HuH-7.5 (cell line): Measurements from ENCODE around the gene TBC1D22A.

Experiments used
- DNase-seq: peaks from one replicate; pipeline ENCODE4 v3.0.0; 2011; ENCODE audit warnings: low spot score

The TBC1D22A gene

DNA sequence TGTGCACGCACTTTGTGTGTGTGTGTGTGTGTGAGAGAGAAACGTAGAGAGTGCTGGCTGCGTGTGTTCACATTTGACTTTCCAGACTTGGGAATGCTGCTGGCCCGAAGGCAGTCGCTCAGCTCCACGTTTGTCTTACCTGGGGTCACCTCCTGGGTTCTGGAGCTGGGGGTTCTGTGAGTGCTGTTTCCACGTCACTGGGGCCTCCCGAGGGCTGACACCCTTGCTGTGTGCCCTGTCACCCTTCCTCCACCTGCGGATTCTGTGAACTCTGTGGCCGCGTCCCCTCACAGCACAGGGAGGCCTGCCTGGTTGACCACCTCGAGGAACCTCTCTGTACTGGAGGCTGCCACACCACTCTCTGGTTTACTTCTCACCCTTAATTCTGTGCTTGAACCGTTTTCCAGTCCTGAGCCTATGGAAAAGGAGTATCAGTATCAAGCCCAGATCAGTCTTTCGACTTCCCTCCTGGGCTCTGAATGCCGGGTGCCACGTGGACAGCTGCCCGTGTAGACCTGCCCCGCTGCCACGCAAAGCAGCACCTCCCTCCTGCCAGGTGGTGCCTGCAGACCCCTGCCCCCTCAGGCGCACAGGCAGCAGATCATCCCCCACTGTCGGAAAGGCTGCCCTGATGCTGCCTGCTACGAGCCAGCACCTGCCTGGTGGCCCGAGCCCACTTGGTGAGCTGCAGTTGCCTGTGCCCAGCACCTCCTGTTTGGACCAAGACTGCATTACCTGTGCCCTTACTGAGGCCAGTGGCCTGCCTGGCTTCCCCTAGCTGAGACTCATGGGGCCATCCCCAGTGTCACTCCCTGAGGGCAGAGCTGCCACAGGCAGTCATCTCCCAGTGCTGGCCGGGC is 233.3 kb downstream of the TBC1D22A start:
- DNase-seq: no peak

DNA sequence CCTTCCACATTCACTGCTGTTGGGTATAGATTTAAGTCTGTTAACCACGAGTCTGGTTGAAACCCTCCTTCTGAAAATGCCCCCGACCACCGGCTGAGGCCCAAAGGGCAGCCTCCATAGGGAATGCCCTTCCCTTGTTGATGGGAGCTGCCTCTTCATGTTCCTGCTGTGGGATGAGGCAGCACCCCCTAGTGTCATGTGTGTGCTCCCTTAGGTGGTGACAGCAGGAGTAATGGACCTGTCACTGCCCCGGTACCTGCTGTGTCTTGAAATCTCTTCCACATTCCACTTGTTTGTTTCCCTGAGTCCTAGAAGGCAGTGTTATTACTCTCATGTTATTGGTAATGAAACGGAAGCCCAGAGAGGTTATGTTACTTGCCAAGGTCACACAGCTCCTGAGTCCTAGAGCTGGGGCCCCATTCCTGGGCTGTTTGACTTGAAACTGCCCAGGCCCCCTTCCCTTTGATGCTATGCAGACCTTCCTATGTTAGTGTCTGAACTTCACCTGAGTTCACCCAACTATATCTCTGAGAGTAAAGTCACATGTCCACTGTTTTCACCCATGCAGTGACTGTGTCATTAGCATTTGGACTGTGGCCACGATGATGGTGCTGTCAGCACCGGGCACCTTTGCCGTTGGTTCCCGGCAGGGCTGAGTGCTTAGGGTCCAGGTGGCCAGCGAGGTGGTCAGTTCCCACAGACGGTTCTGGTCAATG is 234.3 kb downstream of the TBC1D22A start:
- peak; percentile 58 for DNase-seq

DNA sequence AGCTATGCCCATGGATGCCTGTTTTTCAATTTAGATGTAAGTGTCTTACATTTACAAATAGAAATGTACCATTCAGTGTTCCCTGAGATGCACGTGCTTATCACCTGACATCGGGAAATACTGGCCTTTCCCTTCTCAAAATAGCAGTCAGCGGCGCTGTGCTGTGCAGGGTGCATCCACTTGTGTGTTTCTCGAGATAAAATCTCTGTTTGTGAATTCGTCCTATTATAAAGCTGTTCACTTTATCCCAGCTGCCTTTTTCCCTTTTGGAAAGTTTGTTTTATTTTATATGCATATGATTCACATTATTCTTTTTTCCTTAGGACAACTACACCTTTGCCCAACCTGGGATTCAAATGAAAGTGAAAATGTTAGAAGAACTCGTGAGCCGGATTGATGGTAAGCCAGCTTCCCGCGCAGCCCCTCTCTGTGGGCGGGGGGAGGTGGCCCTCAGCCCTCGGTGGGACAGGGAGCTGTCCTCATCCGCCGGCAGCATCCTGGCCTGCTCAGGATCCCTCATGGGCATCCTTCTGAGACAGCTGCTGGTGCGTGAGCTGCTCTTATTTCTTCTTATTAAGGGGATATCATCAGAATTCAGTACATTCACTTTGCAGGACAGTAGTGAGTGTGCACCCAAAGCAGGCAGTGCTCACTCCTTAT is 235.0 kb downstream of the TBC1D22A start:
- DNase-seq: no peak

DNA sequence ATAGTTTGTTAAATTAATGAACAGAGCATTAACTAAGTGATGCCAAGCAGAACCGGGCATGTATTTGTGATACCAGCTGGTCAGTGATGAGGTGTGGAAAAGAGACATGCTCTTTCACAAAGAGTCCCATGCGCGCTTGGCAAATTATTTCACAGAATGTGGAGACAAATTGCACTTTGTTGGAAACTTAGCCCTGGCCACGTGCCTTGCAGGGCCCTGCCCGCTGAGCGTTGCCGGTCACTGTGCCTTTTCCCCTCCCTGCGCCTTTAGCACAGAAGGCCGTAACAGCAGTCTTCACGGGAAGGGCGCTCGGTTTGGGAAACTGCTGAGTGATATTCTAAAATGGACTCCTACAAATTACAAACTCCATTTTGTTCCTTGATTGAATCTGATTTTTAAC is 235.9 kb downstream of the TBC1D22A start:
- no peak for DNase-seq

DNA sequence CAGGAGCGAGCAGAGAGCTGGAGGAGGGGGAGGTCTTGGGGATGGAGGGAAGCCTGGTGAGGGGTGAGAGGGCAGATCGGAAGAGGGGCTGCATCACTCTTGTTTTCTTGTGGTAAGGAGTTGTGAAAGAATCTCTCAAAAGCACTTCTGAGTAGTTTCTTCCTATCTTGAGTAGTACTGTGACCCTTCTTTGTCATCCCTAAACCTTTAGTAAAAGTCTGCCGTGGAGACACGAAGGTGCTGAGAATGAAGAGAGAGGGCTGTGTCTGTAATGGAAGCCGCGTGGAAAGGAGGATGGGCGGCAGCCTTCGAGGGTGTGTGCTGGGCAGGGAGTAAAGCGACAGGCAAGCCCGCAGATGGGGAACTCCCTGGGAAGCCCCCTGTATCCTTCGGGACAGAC is 237.8 kb downstream of the TBC1D22A start:
- no peak for DNase-seq

DNA sequence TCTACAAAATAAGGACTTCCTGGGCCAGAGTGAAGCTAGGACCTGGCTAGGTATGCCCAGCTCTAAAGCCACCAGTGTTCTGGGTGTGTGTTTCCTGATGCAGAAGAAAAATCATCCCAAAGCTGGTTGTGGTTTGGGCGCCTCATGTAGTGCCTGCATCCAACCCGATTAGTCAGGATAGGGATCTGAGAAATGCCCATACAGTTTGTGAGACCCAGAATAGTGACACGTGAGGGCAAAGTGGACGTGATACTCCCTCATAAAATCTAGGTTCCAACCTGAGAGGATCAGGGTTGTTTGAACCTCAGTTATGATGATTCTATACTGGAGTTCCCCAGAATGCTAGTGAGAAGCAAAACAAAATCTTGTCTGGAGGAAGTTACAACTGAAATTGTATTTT is 238.4 kb downstream of the TBC1D22A start:
- no peak for DNase-seq

DNA sequence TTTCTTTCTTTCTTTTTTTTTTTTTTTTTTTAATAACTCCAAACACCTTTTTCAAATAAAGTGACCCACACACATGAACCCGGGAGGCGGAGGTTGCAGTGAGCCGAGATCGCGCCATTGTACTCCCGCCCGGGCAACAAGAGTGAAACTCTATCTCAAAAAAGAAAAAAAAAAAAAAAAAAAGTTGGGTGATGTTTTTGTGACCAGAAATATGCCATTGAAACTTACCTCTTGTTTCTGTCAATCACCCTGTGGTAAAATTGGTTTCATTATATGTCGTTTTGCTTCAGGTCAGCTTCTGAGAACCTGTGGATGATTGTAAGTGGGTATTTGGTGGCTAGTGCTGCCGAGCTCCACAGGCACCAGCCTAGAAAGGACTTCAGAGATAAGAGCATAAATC is 238.8 kb downstream of the TBC1D22A start:
- DNase-seq: no peak

DNA sequence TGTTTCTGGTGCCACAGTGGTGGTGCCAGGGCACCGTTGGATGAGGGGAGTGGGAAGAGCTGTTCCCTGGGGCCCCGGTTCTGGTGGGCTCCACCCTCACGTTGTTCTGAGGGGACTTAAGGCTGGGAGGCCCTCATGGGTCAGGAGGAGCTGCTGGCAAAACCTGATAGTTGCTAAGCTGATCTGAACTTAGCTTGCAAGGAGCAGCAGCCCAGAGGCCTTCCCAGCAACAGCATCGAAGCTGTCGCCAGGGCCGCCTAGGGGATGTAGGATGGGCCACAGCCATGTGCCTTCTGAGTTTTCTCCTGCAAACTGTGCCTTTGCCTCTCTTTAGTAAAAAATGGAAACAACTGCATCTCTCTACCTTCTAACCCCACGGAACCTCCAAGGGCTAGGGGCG is 240.2 kb downstream of the TBC1D22A start:
- no peak for DNase-seq

DNA sequence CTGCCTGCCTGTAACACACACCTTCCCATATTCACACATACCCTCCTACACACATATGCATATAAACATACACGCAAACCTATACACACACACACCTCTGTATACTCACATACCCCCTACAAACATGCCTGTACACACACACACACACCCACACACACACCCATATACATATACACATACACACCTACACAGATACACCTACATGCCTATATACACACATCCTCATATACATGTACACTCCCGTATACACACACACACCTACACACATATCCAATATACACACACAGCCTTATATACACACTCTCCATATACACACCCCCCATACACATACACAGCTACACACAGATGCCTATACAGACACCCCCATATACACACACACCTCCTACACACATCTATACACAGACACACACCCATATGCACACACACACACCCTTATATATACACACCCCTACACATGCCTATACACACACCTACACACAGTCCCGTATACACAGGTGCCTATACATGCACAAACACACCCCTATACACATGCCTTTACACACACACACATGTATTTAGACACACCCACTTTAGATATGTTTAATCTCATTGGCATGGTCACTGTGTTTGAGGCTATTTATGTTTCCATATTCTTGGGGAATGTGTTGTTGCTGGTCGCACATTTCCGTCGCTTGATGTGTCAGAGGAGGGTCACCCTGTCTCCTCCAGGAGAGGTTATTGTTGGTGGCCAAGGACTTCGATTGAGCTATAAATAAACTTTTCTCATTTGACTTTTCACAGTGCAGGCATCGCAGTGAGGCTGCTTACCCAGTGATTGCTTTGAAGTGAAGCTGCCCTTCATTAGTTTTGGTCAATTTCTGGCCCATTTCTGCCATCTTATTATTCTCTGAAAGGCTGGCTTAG is 243.3 kb downstream of the TBC1D22A start:
- DNase-seq: no peak

DNA sequence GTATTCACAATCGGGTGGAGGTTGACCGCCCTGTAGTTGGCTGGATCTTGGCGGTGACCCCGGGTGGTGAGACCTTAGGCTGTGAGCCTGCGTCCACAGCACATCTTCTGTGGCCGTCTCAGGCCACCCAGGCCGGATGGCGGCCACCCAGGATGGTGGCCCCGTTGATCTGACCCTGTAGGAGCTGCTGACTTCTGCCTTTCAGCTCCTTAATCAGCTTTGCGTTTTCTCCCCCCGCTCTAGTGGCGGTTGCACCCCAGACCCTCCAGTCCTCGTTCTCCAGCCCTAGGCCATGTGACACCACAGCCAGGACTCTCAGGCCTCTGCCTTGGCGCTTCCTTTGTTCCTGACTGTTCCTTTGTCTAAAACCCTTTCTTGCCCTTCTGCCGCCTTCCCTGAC is 244.0 kb downstream of the TBC1D22A start:
- no peak for DNase-seq

DNA sequence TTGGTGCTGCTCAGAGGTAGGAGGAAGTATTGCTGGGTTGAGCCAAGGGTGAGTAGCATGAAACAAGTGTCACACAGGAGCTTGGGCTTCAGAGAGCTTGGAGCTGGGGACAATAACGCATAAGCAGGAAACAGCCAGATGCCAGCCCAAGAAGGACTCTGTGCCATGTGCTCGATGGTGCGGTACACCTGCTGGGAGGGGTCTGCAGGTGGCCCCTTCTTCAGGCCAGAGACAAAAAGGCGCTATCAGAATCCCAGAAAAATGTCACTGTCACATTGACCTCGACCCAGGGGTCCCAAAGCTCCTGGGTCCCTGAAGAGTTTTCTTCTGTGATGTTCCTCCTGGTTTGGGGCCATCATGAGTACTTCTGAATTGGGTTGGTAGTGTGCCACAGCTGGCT is 244.4 kb downstream of the TBC1D22A start:
- DNase-seq: no peak

DNA sequence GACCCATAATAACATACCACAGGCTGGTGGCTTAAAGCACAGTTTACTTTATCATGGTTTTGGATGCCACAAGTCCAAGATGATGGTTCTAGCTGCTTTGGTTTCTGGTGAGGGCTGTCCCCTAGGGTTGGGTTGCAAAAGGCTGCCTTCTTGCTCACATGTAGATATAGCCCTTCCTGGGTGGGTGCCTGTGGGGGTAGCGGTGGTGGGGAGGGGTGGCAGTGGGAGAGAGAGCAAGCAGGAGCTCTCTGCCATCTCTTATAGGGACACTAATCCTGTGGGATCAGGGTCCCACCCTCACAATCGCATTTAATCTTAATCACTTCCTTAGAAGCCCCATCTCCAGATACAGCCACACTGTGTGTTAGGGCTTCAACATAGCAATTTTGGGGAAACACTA is 245.0 kb downstream of the TBC1D22A start:
- no peak for DNase-seq

DNA sequence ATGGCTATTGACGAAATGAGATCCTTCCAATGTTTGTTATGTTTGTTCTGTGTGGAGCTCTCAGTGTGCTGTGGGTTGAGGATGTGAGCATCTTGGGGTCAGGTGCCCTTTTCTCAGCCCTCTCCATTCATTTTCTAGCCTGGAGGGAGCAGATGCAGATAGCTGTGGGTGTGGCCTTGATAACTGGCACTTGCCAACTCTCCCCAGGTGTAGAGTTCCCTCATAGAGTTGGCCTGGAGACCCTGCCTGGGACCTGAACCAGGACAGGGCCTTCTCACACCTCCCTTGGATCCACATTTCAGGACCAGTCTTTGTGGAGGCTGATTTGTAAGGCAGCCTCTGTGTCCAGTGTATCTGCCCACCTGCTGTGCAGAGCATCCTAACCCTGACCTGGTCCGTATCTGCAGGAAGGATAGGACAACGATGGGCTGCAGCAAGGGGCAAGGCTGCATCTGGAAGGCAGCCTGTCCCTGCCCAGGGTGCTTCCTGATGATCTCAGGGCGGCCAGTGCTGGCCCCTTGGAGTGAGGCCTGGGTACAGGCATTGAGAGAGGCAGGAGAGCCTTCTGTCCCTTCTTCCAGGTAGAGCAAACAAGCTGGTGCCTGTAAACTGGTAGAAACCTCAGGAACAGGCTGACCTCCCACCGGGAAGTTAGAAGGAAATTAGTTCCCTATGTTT is 245.9 kb downstream of the TBC1D22A start:
- no peak for DNase-seq

DNA sequence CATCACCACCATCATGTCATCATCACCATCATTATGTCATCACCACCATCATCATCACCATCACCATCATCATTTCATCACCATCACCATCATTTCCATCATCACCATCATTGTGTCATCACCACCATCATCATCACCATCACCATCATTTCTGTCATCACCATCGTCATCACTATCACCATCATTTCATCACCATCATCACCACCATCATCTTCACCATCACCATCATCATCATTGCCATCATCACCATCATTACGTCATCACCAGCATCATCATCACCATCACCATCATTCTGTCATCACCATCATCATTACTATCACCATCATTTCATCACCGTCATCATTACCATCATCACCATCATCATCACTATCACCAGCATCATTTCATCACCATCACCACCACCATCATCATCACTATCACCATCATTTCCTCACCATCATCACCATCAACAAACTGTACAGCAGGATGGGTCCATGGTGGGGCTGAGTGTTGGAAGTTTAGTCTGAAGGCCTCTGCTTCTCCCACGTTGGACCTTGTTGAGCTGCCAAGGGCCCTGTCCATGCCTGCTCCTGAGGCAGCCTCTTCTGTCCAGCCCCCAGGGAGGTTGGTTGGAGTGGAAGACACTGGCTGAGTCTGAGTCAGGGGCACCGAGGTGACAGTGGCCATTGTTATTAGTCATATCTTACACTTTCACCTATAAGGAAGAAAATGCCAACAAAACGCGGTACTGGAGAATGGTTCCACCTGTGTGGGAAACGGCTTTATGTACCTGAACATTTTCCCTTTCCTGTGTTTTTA is 247.1 kb downstream of the TBC1D22A start:
- no peak for DNase-seq

DNA sequence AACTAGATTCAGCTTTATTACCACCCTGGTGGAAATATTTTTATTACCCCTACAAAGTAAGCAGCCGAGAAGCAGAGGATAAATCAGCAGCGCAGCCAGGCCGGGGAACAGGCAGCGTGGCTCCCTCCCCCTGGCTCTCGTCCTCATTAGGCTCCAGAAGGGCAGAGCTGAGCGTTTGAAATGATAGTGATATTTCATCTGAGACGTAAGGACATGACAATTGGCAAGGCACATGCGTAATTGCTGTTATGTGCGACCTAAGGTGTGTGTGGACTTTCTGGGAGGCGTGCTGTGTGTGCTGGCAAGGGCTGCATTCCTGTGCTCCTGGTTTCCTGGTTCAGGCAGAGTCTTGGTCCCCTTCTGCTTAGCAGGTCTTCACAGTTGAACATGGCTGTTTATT is 247.8 kb downstream of the TBC1D22A start:
- DNase-seq: no peak

DNA sequence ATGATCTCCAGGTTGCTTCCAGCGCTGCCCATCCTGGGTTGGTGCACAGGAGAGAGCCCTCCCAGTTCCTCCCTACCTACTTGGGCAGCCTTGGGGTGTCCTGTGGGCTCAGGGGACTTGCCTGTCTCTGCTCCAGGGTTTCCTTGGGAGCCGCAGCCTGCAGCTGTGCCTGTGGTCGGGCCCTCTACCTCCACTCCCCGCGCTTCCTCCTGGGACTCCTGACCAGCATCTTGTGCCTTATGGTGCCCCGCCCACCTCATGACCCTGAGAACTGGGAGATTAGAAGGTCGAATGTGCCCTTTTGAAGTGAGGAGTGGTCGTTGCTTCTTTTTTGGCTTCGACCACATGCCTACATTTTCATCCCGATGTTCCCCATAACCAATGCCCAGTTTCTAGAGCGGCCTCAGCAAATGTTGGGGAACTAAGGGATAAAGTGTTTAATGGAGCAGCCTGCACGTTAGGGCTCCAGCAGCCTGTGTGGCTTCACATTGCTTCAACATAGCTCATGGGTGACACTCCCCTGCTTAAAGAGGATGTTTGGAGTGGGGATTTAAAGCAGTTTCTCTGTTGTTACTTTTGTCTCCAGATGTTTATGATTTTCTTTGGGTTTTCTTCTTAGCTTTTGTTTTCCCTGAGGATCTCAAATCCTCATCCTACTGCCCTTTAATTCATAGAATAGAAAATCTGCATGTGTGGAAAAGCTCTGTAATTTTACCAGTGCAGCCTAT is 248.8 kb downstream of the TBC1D22A start:
- no peak for DNase-seq

DNA sequence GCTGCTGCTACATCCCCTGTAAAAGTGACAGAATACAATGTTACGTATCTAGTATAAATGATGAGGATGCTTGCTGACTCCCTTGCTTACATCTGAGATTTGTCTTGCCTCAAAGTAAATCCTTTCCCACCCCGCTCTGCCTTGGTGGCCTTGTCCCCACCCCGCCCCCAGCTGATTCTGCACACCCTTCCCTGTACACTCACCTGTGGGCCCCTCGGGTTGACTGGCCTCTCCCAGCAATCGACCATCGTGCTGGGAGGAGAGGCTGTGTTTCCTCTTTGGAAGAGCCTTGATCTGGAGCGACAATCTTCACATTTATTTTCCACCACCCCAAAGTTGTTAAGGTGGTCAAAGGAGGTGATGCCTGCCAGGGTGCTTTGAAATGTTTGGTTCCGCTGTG is 249.4 kb downstream of the TBC1D22A start:
- DNase-seq: no peak

DNA sequence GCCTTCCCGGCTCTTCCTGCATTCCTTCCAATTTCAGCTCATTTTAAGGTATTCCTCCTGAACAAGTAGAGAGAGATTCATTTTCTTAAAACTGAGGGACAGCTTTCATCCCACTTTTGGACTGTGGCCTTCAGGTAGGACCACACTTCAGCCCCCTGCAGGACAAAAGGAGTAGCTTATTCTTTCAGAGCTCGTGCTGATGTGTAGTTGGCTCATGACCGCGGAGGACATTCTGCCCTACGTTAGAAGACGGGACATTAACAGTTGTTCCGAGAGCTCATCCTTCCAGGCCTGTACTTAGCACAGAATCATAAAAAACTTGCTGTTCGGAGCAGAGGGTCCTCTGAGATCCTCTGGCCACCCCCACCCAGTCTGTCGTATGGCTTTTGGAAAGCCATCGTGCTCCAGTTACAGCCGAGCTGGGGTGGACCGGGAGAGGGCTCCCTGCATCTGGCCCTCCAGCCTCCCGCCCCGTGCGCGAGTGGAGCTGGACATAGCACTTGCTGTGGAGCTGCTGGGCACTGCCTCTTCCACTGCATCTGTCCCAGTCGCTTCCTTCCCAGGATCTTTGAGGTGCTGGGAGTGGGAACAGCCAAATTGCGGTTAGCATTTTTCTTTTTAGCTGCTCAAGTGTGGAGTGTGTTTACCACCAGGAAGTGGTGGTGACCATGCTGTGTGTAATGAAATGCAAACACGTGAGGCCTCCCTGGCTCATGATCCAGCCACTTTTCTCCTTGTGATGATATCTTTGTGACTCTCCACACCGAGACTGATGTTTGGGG is 250.3 kb downstream of the TBC1D22A start:
- no peak for DNase-seq
